Inflammatory macrophage (primary cell): ENCODE data around the gene FAM53A.

Experiments
- DNase-seq, 2 donors: peaks; one replicate each; pipeline ENCODE4 v3.0.0-alpha.2; 2020 to 2022

FAM53A gene

GRCh38 chr4:1604181-1604705 is 79.9 kb downstream of the FAM53A start:
- DNase-seq: no peak

GRCh38 chr4:1603413-1604135 is 80.5 kb downstream of the FAM53A start:
- DNase-seq: no peak

- no peak for DNase-seq
These were observed 81.3 kb downstream of the FAM53A start for GRCh38 chr4:1602655-1603412.

GRCh38 chr4:1601852-1602654 is 82.1 kb downstream of the FAM53A start:
- DNase-seq: no peak

- DNase-seq: no peak
These were observed 82.6 kb downstream of the FAM53A start for GRCh38 chr4:1601533-1601835.

- no peak for DNase-seq
These were observed 83.1 kb downstream of the FAM53A start for GRCh38 chr4:1600811-1601532.

GRCh38 chr4:1600211-1600780 is 83.8 kb downstream of the FAM53A start:
- no peak for DNase-seq

GRCh38 chr4:1599491-1600210 is 84.5 kb downstream of the FAM53A start:
- no peak for DNase-seq

GRCh38 chr4:1599026-1599481 is 85.1 kb downstream of the FAM53A start:
- no peak for DNase-seq

- no peak for DNase-seq
These were observed 85.7 kb downstream of the FAM53A start for GRCh38 chr4:1598206-1599025.

GRCh38 chr4:1597021-1597931 is 86.8 kb downstream of the FAM53A start:
- DNase-seq: no peak

GRCh38 chr4:1596393-1596792 is 87.7 kb downstream of the FAM53A start:
- DNase-seq: no peak

GRCh38 chr4:1595789-1596325 is 88.3 kb downstream of the FAM53A start:
- no peak for DNase-seq

GRCh38 chr4:1594871-1595788 is 89.0 kb downstream of the FAM53A start:
- DNase-seq: no peak

GRCh38 chr4:1593881-1594345 is 90.2 kb downstream of the FAM53A start:
- DNase-seq: no peak

GRCh38 chr4:1593458-1593857 is 90.7 kb downstream of the FAM53A start:
- no peak for DNase-seq

GRCh38 chr4:1592709-1593417 is 91.2 kb downstream of the FAM53A start:
- DNase-seq: no peak
